HG03175 (cell line): ENCODE results near the gene POLE.

Source experiments
- ATAC-seq: cut with Tn5 transposase; IDR thresholded peaks from one replicate; pipeline ENCODE4 v1.9.1; 2021; ENCODE audit warnings: mild to moderate bottlenecking, moderate library complexity; ENCODE audit not compliant: unreplicated experiment

POLE gene, protein sequence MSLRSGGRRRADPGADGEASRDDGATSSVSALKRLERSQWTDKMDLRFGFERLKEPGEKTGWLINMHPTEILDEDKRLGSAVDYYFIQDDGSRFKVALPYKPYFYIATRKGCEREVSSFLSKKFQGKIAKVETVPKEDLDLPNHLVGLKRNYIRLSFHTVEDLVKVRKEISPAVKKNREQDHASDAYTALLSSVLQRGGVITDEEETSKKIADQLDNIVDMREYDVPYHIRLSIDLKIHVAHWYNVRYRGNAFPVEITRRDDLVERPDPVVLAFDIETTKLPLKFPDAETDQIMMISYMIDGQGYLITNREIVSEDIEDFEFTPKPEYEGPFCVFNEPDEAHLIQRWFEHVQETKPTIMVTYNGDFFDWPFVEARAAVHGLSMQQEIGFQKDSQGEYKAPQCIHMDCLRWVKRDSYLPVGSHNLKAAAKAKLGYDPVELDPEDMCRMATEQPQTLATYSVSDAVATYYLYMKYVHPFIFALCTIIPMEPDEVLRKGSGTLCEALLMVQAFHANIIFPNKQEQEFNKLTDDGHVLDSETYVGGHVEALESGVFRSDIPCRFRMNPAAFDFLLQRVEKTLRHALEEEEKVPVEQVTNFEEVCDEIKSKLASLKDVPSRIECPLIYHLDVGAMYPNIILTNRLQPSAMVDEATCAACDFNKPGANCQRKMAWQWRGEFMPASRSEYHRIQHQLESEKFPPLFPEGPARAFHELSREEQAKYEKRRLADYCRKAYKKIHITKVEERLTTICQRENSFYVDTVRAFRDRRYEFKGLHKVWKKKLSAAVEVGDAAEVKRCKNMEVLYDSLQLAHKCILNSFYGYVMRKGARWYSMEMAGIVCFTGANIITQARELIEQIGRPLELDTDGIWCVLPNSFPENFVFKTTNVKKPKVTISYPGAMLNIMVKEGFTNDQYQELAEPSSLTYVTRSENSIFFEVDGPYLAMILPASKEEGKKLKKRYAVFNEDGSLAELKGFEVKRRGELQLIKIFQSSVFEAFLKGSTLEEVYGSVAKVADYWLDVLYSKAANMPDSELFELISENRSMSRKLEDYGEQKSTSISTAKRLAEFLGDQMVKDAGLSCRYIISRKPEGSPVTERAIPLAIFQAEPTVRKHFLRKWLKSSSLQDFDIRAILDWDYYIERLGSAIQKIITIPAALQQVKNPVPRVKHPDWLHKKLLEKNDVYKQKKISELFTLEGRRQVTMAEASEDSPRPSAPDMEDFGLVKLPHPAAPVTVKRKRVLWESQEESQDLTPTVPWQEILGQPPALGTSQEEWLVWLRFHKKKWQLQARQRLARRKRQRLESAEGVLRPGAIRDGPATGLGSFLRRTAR (N-terminal part only)

GRCh38 chr12:132687211-132688164 lies at the start of gene POLE, which contains the start of gene PXMP2:
POLE (minus strand) TSS chr12:132687342; CDS start chr12:132687315, 27 bp downstream.
PXMP2 (plus strand) TSS chr12:132687587; CDS start chr12:132687671, 84 bp downstream.
- ATAC-seq: peak; percentile 89

GRCh38 chr12:132736913-132737312 lies 49.8 kb upstream of the POLE start:
- ATAC-seq: no peak

DNA sequence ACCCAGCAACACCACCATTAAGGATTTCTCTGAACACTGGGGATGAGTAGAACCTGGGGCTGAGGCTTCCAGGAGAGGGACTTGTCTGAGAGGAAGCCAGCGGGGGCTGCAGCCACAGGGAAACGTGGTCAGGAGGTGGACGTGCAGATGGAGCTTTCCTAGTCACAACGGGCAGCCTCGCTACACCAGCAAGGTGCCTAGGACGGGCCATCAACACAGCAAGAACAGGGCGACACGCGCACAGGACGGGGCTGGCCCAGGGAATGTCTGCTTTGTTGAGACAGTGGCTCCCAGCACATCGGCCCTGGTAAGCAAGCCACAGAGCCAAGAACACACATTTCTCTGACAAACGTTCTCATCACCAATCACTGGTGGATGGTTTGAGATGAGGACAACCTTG lies 49.2 kb upstream of the POLE start:
- ATAC-seq: no peak

- no peak for ATAC-seq
Measured at GRCh38 chr12:132735496-132735895, 48.4 kb upstream of the POLE start.

DNA sequence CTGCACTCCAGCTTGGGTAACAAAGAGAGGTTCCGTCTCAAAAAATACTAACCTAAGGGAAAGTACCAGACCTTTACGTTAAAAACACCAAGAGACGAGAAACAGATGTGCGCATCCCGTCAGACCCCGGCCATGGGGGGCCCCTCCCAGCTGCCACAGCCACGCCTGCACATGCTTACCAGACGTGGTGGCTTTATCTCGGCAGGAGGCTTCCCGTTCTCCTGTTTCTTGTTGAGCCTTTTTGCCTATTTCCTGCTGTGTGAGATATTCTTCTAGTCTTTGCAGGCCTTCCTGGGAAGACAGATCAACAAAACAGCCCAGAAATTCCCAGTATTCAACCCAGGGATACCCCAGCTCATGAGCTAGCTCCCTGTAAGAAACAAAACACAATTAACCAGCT lies 47.1 kb upstream of the POLE start:
- ATAC-seq: no peak

GRCh38 chr12:132731574-132731973 lies 44.4 kb upstream of the POLE start:
- no peak for ATAC-seq

DNA sequence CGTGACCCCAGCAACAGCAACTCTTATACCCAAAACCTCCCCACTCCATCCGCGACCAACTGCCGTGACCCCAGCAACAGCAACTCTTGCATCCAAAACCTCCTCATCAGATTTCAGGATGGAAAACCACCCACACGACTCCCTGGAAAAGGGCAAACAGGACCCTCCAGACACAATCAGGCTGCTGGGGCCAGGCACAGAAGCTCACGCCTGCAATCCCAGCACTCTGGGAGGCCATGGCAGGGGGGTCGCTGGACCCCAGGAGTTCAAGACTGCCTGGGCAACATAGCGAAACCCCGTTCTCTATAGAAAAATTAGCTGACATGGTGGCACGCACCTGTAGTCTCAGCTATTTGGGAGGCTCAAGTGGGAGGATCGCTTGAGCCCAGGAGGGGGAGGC lies 43.2 kb upstream of the POLE start:
- no peak for ATAC-seq

GRCh38 chr12:132729541-132730320 lies 42.6 kb upstream of the POLE start:
- no peak for ATAC-seq

DNA sequence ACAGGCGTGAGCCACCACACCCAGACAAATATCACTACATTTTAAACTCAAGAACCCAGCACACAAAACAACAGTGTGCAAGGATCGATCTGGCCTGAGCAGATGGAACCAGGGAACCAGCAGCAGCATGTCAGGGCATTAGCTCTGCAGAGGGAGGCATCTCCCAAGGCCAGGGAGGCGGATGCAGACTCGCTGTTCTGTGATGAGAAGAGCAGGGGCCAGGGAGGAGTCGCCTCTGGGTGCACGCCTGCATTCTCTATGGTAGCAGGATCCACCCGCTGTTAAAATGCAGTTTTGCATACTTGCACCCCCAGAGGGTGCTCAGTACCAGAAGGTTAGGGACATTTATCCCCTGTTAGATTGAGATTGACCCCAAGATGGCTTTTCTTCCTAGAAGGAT lies 41.4 kb upstream of the POLE start:
- no peak for ATAC-seq

DNA sequence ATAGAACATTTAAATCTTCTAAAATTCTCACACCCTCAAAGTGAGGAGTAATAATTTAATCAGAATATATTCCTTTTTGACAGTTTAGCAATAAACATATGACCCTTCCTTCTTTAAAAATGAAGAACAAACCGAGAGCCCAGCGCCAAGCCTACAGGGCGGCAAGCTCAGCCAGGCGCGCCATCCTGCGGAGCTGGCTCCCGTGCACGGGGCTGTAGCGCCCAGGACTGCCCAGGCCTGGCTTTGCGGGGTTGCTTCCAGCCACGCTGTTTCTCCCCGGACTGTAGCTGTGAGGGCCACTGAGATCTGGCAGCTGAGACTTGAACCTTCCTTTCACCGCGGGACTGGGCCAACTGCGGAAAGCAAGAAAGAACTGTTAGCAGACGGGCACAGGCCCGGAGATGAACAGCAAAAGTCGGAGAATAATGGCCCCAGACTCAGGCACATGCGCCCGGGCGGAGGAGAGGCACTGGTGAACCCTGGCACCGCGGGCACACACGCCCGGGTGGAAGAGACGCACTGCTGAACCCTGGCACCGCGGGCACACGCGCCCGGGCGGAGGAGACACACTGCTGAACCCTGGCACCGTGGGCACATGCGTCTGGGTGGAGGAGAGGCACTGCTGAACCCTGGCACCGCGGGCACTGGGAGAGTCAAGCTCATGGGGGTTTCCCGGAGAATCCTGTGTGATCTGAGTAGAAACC lies 40.1 kb upstream of the POLE start:
- no peak for ATAC-seq

GRCh38 chr12:132726386-132726785 lies 39.2 kb upstream of the POLE start:
- no peak for ATAC-seq

- ATAC-seq: no peak
Measured at GRCh38 chr12:132724506-132725241, 37.5 kb upstream of the POLE start.

DNA sequence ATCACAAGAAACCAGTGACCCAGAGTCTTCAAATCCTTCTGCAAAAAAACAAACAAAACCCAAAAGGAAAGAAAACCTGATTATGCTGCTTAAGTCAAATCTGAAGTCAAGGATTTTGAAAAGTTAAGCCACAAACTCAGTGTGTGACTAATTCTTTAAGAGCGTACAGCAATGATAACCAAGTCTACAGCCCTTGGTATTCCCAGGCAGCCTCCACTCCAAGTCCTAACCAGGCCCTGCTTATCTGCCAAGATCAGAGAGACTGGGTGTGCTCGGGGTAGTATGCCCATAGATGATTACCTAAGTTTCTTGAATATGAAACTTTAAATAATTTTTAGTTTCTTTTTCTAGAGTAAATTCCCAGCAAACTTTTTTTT lies 36.6 kb upstream of the POLE start:
- ATAC-seq: no peak

DNA sequence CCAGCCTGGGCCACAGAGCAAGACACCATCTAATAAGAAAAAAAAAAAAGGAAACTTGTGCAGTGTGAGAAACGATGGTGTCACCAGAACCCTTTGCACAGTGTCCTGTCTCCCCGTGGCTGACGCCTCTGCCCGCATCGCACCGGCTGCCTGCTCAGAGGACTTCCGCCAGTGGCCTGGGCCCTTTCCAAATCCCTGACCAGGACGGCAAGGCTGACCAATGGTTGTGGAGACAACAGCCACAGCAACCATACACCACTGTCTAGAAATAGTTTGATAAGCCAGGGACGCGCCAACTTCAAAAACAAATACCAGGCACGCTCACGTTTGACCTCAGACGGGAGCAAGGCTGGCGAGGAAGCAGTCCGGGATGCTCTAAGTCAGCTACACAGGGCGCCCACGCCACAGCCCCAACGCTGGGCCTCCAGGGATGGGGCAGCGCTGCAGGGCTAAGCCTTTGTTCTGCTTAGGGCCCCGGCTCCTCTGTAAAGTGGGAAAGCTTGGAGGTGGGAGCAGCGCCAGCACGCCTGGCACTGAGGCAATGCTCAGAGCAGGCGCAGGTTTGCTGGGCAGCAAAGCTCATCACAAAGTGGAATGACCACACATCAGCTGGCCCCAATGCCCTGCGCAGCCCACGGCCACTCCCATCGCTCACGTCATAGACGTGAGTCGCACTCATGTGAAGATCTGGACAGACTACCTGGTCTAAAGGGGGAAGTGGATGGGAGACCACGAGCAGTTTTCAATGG lies 36.0 kb upstream of the POLE start:
- ATAC-seq: no peak

DNA sequence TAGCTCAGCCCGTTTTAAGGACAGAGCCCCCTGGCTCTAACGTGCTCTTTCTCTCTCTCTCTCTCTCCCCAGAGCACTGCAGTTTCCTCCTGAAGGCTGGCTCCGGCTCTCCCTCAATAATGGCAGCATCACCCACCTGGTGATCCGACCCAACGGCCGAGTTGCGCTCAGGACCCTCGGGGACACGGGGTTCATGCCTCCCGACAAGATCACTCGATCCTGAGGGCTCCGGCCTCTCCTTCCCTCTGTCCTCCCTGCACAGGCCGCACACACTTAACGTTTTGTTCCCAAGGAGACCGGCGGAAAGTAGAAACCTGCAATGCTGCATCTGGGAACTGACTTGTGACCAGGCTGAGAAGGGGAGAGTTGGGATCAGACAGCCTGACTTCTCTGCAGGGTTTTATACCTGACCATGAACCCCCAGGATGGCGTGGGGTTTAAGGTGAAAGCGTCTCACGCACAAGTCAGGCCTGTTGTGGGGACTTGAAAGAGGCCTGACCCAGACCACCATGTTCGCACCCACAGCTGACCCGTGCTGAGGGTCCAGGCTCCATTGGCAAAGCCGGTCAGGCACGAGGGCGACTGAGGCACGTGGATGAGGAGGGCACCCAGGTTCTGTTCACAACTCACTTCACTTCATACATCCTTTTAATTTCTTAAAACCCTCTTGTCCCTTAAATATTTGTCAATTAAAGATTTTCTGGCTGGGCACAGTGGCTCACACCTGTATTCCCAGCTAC lies 33.6 kb upstream of the POLE start:
- ATAC-seq: no peak

DNA sequence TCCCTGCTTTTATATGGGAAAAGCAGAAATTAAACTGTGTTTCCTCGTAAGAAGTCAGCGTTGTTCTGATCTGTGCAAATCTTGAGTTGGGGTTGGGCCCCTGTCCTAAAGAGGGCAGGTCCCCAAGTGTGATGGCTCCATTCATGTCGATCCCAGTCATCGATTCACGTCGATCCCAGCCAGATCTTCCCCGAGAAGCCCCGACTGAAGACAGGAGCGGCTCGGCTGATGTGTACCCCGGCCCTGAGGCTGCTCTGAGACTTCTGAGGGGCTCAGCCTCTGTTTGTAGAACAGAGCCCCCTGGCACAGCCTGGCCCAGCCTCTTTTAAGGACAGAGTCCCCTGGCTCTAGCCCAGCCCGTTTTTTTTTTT lies 32.8 kb upstream of the POLE start:
- ATAC-seq: no peak
